Pancreas (tissue), 10 donors: Measurements from ENCODE around the gene AGBL4. TPM values are rescaled to one million over a fixed set of nuclear protein-coding genes. Genes with fewer than 3 reads are reported as not detected.
A peak's percentile ranks its signal among the peaks of the same experiment; 100 is the strongest.

Experiments
- ATAC-seq, 4 donors: fragments of 200-7000 bp; cut with Tn5 transposase; one replicate each; pipeline versions ENCODE4 v1.8.0 to v1.9.1; 2020; ENCODE audit warnings: mild to moderate bottlenecking in 4 of 4, moderate library complexity in 4 of 4
- DNase-seq, 6 donors: peaks; one replicate each; pipeline ENCODE4 v3.0.0-alpha.2; 2020
- FAIRE-seq: peaks from 2 replicates; lab custom pipeline; 2012; peaks lifted over from hg19 to GRCh38; lab: Jason Lieb, UNC
- H3K27ac ChIP-seq, 4 donors: fragments of 200-600 bp; sonication (generic); 1 replicate in 3 of 4; 2 replicates in 1 of 4; pipeline versions ENCODE4 v1.5.0 to v1.8.0; 2020
- H3K27me3 ChIP-seq, 4 donors: fragments of 200-600 bp; one replicate each; pipeline ENCODE4 v1.8.0; 2021
- H3K36me3 ChIP-seq, 3 donors: fragments of 200-600 bp; sonication (generic) in 1 of 3; one replicate each; pipeline versions ENCODE4 v1.5.0 to v1.8.0; 2020 to 2021
- H3K4me1 ChIP-seq, 3 donors: fragments of 200-600 bp; one replicate each; pipeline ENCODE4 v1.8.0; 2021
- H3K4me3 ChIP-seq, 4 donors: fragments of 200-600 bp; sonication (generic) in 2 of 4; one replicate each; pipeline versions ENCODE4 v1.5.0 to v1.8.0; 2020 to 2021
- H3K9me3 ChIP-seq, 4 donors: fragments of 200-600 bp; one replicate each; pipeline ENCODE4 v1.8.0; 2021
- WGBS, 2 donors: extraction: QIAGEN DNeasy Blood & Tissue Kit; methylation state at CpG; one replicate each; pipeline ENCODE4 v1.1.7; 2013; 5-methylcytosine and 5-hydroxymethylcytosine counted together
- intact Hi-C, 3 donors: fragments of 100-400 bp; cut with DNase I; formaldehyde crosslinking; loops; one replicate each; pipeline versions ENCODE4 v1.11.1 to v1.14.2; 2022
- polyA plus RNA-seq, 2 donors: library from polyadenylated mRNA; stranded (reverse); fragments of 200-250 nt; gene quantifications; one replicate each; pipeline ENCODE4 v1.2.3, GENCODE V29; 2013
- total RNA-seq, 6 donors: library from RNA; stranded (reverse); fragmentation: NEBNext Ultra II Directional in 4 of 6; extraction: Animal tissue kit (Norgen Biotek cat#: 25700) in 4 of 6; gene quantifications; one replicate each; pipeline versions ENCODE4 v1.2.1 to v1.2.4, GENCODE V29; 2021 to 2023
- TF ChIP-seq, protein P1 (sequence below), 4 donors: fragments of 200-600 bp; sonication (generic) in 3 of 4; IDR thresholded peaks; one replicate each; pipeline versions ENCODE4 v1.5.0 to v1.8.0; 2021; ENCODE audit warnings: antibody characterized with exemption in 4 of 4
- donor health status: healthy with polysubstance abuse.
- donor health status: DM: no; HTN: no; CAD: no; lungs with moderate emphysema.
- donor health status: DM: no; HTN: no; CAD: no.
- donor health status: control.
- donor health status: control.
- donor health status: Bipolar disorder and iron deficiency.
- donor health status: DM: yes; HTN: yes; CAD: no.
- donor health status: DM: no; HTN: no; CAD: no.
- donor health status: DM: no; HTN: no; CAD: no.
- donor health status: DM: yes; HTN: yes; CAD: no.

AGBL4 gene
- total and polyA plus RNA-seq, 8 donors: 0.15 to 1.2 (median 0.59) TPM

DNA sequence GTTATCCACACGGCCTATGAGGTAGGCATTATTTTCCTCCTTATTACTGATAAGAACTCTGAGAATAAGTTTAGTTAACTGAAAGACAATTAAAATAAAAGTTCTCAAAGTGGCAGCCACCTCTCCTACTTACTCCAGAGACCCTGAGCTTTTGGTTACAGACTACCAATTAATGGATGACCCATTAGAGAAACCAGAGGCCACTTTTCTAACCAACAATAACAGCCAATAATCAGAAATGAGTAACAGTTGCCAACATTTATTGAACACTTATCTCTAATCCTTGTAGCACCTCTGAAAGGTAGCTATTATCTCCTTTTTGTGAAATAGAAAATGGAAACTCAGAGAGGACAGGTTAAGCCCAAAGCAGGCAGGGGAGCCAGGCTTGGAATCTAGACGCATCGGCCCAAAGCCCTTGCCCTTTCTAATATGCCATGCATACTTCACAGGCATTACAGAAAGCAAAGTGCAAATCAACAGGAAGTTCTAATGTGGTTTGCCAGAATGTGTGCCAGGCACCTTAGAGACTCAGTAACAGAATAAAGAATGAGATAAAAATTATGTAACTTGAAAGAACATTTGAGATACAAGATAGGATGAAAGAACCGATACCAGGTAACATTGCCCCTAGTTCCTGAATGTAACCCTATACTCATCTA is 1297.1 kb downstream of the AGBL4 start:
- Histone ChIP-seq H3K4me3 (no peak overlapping the region), H3K4me1 (no peaks in the 10 kb centered on the region), H3K36me3 (no peaks in the 10 kb centered on the region), H3K9me3 (no peaks in the 10 kb centered on the region), H3K27me3 (no peaks in the 10 kb centered on the region), H3K27ac (no peak overlapping the region)
- no peak for DNase-seq
- intact Hi-C loops: no loop called here
- 68 to 74% methylated on average over 4 of the region's 4 CpGs for WGBS, 2 donors
- TF ChIP-seq, protein P1, sequence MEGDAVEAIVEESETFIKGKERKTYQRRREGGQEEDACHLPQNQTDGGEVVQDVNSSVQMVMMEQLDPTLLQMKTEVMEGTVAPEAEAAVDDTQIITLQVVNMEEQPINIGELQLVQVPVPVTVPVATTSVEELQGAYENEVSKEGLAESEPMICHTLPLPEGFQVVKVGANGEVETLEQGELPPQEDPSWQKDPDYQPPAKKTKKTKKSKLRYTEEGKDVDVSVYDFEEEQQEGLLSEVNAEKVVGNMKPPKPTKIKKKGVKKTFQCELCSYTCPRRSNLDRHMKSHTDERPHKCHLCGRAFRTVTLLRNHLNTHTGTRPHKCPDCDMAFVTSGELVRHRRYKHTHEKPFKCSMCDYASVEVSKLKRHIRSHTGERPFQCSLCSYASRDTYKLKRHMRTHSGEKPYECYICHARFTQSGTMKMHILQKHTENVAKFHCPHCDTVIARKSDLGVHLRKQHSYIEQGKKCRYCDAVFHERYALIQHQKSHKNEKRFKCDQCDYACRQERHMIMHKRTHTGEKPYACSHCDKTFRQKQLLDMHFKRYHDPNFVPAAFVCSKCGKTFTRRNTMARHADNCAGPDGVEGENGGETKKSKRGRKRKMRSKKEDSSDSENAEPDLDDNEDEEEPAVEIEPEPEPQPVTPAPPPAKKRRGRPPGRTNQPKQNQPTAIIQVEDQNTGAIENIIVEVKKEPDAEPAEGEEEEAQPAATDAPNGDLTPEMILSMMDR (IDR thresholded peaks at IDR 0.05): no peak
- no peak for ATAC-seq
- FAIRE-seq: no peak

DNA sequence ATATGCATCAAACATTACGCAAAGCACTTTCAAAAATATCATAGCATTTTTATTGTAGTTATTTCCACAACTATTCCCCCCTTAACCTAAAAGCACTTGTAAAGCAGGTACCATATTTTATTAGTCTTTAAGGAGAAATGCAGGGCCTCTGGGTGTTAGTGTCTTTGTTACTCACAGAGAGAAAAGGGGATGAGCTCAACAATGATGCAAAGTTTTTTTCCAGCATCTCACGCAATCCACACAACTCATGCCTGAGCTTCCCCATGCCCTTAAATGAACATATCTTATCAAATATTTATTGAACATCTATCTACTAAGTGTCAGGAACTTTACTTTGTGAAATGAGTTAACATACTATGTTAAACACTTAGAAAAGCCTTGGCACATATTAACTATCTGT is 1297.6 kb downstream of the AGBL4 start:
- H3K27ac ChIP-seq: no peak overlapping the region
- FAIRE-seq (no peak), DNase-seq (no peak), ATAC-seq (no peak)
- WGBS, 2 donors: 92 to 93% methylated on average over 2 of the region's 2 CpGs
- TF ChIP-seq, protein P1 (IDR thresholded peaks at IDR 0.05): no peak
- H3K4me3 ChIP-seq: no peak overlapping the region
- no peaks in the 10 kb centered on the region for H3K27me3 ChIP-seq
- intact Hi-C loops: no loop called here
- no peaks in the 10 kb centered on the region for H3K4me1 ChIP-seq
- H3K36me3 ChIP-seq: no peaks in the 10 kb centered on the region
- H3K9me3 ChIP-seq: no peaks in the 10 kb centered on the region

GRCh38 chr1:48725341-48726046 is 1298.3 kb downstream of the AGBL4 start:
- TF ChIP-seq, protein P1 (IDR thresholded peaks at IDR 0.05): no peak
- DNase-seq: no peak
- WGBS, 2 donors: 86 to 96% methylated on average over 5 of the region's 5 CpGs
- Histone ChIP-seq H3K36me3 (no peaks in the 10 kb centered on the region), H3K27me3 (no peaks in the 10 kb centered on the region), H3K4me3 (no peak overlapping the region), H3K27ac (no peak overlapping the region), H3K9me3 (no peaks in the 10 kb centered on the region), H3K4me1 (no peaks in the 10 kb centered on the region)
- peak in 1 of 4 donors; percentile 23 for ATAC-seq
- no peak for FAIRE-seq
- intact Hi-C loops: no loop called here

DNA sequence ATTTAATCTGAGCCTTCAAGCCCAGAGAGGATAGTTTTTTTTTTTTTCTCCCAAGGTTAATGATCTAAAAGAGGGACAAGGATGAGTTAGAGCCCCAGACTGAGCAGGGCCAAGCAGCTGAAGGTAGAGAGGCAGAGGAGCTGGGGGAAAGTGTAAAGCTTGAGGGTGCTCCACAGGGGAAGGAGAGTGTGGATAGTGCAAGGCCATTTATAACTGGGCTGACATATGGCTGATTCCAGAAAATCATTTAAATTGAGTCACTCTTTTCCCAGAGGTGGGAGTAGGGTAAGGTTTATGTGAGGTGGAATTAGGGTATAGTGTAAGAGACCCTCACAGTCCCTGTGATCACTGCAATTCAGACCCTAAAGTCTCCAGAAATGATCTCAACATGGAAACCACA is 1302.8 kb downstream of the AGBL4 start:
- intact Hi-C loops: no loop called here
- FAIRE-seq (no peak), DNase-seq (no peak), ATAC-seq (no peak)
- TF ChIP-seq, protein P1 (IDR thresholded peaks at IDR 0.05): no peak
- no peaks in the 10 kb centered on the region for H3K27me3 ChIP-seq
- no peaks in the 10 kb centered on the region for H3K36me3 ChIP-seq
- H3K9me3 ChIP-seq: no peaks in the 10 kb centered on the region
- no peaks in the 10 kb centered on the region for H3K4me1 ChIP-seq
- H3K4me3 ChIP-seq: no peak overlapping the region
- H3K27ac ChIP-seq: no peak overlapping the region

GRCh38 chr1:48718705-48719104 is 1305.0 kb downstream of the AGBL4 start:
- DNase-seq: no peak
- no peaks in the 10 kb centered on the region for H3K4me1 ChIP-seq
- H3K27me3 ChIP-seq: no peaks in the 10 kb centered on the region
- intact Hi-C loops: no loop called here
- no peaks in the 10 kb centered on the region for H3K36me3 ChIP-seq
- H3K27ac ChIP-seq: no peak overlapping the region
- no peak for ATAC-seq
- H3K4me3 ChIP-seq: no peak overlapping the region
- WGBS, 2 donors: 61 to 62% methylated on average over 4 of the region's 4 CpGs
- no peak for FAIRE-seq
- TF ChIP-seq, protein P1 (IDR thresholded peaks at IDR 0.05): no peak
- no peaks in the 10 kb centered on the region for H3K9me3 ChIP-seq
